Placental epithelial cell (primary cell): Measurements from ENCODE around the gene L3MBTL3. TPM values are rescaled to one million over a fixed set of nuclear protein-coding genes. Genes with fewer than 3 reads are reported as not detected.

Experiments used
- total RNA-seq: library from RNA; depleted of rRNA; stranded (reverse); fragments of >200 nt; gene quantifications from 2 replicates; pipeline ENCODE4 v1.2.3, GENCODE V29; 2012

Gene L3MBTL3
- 8.4 and 17.3 TPM in 2 replicates for total RNA-seq

DNA sequence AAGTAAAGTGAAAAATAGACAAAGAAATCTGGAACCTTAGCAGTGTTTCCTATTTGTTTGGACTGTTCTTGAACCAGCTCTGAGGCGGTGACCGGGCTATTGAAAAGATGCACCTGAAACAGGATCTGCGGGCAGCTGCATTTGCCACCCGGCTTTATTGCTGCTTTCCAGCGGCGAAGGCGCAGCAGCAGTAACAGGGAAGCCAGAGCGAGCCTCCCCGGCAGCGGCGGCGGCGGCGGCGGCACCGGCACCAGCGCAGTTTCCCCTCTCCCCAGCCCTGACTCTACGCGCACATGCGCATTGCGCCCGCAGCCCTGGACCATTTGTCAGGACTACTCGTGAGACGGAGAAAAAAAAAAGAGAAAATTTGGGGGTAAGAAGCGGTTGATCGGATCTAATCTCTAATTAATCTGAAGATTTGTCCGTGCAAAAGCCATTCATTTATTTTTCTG lies at the start of gene L3MBTL3:
TSS of gene L3MBTL3 (plus strand) at position 290 of the 452 bp plus-strand sequence. CDS start 24,119 bp downstream, outside the sequence.

Other genes with a start within 250 kb of the L3MBTL3 start
- not detected in 2 replicates for gene TMEM244, start 157.3 kb upstream of the L3MBTL3 start, total RNA-seq
- under 0.01 TPM in 1 of 2 replicates, not detected in the other for gene SAMD3, start 204.4 kb downstream of the L3MBTL3 start, total RNA-seq